Inflammatory macrophage treated with lipopolysaccharide for 4 hours (primary cell): ENCODE data around the gene TRAPPC8.
"Not testable (repeated sequence)": the region's sequence is repeated elsewhere in the genome, so short reads cannot be mapped to it uniquely, and the experiment has no call there.

Source experiments
- DNase-seq: peaks from one replicate; pipeline ENCODE4 v3.0.0-alpha.2; 2020

TRAPPC8 gene

GRCh38 chr18:31941010-31941809, 1.7 kb downstream of the TRAPPC8 start:
- DNase-seq: no peak

GRCh38 chr18:31934773-31935172, 8.2 kb downstream of the TRAPPC8 start:
- DNase-seq: not testable (repeated sequence)

- no peak for DNase-seq
Observed at GRCh38 chr18:31931886-31932240, 11.1 kb downstream of the TRAPPC8 start.

GRCh38 chr18:31931163-31931885, 11.6 kb downstream of the TRAPPC8 start:
- no peak for DNase-seq

GRCh38 chr18:31929273-31929672, 13.7 kb downstream of the TRAPPC8 start:
- DNase-seq: no peak

- DNase-seq: not testable (repeated sequence)
Observed at GRCh38 chr18:31926988-31927387, 15.9 kb downstream of the TRAPPC8 start.

DNA sequence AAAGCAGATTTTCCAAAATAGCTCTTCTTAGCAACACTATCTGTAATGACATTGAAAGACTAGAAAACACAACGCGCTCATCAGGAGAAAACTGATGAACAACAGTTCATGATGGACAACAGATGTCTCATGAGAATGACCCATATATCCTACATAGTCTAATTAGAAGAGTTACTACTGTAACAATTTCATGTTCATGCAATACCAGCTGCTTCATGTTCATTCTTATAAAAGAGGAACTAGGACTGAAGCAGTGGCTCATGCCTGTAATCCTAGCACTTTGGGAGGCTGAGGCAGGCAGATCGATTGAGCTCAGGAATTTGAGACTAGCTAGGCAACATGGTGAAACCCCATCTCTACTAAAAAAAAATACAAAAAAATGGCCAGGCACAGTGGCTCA, 22.7 kb downstream of the TRAPPC8 start:
- peak; percentile 57 for DNase-seq

DNA sequence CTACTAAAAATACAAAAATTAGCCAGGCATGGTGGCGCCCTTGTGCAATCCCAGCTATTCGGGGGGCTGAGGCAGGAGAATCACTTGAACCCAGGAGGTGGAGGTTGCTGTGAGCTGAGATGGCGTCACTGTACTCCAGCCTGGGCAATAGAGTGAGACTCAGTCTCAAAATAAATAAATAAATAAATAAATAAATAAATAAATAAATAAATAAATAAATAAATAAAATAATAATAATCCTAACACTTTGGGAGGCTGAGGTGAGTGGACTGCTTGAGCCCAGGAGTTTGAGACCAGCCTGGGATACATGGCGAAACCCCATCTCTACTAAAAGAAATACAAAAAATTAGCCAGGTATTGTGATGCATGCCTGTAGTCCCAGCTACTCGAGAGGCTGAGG, 23.6 kb downstream of the TRAPPC8 start:
- DNase-seq: not testable (repeated sequence)

DNA sequence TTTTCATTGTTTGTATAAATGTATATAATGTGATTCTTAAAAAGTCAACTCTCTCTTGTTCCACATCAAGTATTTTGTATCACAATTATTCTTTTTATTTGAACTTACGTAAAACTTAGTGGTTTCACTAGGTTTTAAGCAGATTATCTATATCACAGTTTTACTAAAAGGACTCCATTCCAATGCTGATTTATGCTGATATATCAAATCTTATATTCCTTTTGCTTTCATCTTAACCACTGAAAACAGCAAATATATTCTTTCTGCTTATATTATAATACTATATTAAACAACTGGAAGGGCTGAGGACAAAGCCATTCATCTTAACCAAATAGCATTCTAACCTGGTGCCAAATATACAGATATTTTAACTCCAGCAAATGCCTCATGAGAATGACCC, 24.2 kb downstream of the TRAPPC8 start:
- DNase-seq: no peak

DNA sequence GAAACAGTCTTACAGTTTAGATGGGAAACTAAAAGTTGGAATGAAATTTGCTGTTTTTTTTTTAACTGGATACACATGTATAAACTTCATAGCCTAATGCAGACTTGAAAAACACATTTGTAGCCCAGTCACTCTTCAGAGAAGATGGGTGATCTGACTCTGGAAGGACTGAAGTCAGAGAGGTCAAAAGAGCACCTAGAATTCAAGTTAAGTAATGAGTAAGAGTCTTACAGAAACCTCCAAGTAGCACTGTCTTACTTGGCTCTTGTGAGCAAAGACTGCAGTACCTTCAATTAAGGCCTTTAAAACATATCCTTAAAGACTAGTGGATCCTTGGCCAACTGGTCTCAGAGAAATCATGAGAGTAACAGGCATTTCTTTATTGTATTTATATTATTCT, 41.9 kb downstream of the TRAPPC8 start:
- no peak for DNase-seq

- DNase-seq: not testable (repeated sequence)
Observed at GRCh38 chr18:31899771-31900170, 43.2 kb downstream of the TRAPPC8 start.

GRCh38 chr18:31892936-31893335, 50.0 kb downstream of the TRAPPC8 start:
- no peak for DNase-seq

GRCh38 chr18:31891566-31891965, 51.4 kb downstream of the TRAPPC8 start:
- no peak for DNase-seq

DNA sequence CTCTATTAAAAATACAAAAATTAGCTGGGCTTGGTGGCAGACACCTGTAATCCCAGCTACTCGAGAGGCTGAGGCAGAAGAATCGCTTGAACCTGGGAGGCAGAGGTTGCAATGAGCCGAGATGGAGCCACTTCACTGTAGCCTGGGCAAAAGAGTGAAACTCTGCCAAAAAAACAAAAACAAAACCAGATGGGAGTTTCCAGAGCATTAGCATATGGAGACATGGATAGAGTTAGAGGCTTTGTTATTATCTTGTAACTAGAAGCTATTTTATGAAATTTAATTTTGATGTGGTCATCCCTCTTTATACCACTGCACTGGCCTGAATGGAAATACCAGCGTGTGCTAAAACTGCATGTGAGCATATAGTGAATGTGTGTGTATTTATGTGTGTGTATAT, 58.9 kb downstream of the TRAPPC8 start:
- no peak for DNase-seq

DNA sequence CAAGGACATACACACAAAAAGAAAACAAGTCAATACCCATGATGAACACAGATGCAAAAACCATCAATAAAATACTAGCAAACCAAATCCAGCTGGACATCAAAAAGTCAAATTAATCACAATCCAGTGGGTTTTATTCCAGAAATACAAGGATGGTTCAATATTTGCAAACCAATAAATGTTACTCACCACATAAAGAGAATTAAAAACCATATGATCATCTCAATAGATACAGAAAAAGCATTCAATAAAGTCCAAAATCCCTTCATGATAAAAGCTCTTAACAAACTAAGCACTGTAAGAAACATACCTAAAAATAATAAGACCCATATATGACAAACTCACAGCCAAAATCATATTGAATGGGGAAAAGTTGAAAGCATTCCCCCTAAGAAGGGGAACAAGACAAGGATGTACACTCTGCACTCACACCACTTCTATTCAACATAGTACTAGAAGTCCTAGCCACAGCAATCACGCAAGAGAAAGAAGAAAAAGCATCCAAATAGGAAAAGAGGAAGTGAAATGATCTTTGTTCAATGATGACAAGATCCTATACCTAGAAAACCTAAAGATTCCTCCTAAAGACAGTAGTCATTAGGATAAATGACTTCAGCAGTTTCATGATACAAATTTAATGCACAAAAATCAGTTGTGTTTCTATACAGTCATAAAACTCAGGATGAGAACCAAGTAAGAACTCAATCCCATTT, 62.6 kb downstream of the TRAPPC8 start:
- DNase-seq: peak; percentile 6

DNA sequence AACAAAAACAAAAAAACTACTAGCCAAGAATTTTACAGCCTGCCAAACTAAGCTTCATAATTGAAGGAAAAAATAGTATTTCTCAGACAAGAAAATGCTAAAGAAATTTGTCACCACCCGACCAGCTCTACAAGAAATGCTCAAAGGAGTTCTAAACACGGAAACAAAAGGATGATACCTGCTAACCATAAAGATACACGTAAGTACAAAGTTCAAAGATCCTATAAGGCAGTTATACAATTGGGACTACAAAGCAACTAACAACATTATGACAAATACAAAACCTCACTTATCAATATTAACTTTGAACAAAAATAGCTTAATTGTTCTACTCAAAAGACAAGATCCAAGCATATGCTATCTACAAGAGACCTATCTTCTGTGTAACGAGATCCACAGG, 64.6 kb downstream of the TRAPPC8 start:
- no peak for DNase-seq

DNA sequence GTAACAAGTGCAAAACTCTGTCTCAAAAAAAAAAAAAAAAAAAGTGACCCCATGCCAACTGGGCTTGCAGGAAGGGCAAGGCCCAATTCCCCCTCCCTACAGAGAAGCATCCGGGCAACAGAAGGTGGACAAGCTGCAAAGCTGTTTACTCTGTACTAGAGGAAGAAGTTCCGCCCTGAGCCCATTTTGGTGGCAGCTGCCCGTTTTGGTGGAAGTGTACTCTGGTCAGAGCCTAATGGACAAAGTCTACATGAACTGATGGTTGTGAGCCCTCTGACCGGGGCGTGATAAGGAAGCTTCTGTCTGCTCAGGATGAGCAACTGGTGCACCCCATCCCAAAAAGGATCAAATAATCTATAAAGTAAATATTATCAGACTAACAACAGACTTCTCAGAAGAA, 65.0 kb downstream of the TRAPPC8 start:
- no peak for DNase-seq

DNA sequence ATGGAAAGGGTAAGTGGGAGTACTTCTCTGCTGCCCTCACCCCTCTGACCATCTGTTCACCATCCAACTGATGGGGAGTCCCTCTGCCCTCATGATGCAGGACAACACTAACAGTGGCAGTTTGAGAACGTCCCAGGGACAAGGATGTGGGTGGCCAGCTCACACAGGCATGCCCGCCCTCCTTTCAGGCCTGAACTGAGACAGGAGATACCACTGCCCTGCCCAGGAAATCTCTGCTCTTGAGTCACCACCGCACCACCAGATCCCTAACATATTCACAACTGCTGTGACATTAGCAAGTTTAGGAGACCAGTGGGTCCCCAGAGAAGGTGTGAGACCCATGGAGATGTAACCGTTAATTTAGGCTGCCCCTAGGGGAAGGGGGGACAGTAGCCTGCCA, 66.2 kb downstream of the TRAPPC8 start:
- DNase-seq: no peak

DNA sequence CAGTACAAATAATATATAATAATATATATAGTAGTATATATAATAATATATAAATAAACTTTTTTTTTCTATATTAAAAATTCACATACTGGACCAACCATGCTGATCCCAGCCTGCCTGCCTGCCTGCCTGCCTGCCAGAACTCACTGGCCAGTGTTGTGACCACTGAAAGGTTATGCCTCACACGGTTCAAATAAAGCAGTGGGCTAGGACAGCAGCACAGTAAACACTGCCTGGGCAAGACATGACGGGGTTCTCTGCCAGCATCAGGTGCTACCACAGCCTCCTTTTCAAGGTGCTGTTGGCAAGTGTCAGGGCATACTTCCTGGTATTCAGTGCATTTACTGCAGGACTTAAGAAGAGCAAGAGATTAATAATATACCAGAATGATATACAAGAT, 67.6 kb downstream of the TRAPPC8 start:
- DNase-seq: no peak

DNA sequence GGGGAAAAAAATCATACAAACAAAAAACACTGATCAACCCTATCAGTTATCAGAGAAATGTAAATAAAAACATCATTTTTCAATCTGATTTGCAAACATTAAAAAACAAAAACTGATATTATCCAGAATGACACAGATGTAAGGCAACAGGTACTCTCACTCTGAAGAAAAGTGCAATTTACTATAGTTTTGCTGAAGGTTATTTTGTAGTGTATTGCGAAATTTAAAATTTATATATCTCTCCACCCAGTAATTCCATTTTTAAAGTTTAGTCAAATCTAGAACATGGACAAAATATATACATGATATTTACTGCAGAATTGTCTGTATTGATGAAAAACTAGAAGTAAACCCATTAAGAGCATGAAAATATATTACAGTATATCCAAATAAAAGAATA, 79.8 kb downstream of the TRAPPC8 start:
- no peak for DNase-seq

DNA sequence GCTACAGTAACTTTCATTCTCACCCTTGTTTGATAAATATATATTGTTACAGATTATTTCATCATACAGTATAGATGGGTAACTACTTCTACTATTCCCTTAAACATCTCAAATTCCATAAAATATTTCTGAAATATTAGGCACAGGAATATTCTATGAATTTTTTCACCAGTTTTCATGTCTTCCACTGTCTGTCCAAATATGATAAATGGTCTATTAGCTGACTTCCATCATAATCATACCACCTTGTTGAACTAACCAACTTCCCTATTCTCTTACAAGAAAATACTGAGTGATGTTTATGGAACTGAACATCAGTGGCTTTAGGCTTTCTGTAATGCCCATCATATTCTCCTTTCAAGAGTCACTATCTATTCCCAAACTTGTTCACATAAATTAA, 82.4 kb downstream of the TRAPPC8 start:
- DNase-seq: no peak

GRCh38 chr18:31857526-31858106, 85.3 kb downstream of the TRAPPC8 start:
- DNase-seq: no peak

DNA sequence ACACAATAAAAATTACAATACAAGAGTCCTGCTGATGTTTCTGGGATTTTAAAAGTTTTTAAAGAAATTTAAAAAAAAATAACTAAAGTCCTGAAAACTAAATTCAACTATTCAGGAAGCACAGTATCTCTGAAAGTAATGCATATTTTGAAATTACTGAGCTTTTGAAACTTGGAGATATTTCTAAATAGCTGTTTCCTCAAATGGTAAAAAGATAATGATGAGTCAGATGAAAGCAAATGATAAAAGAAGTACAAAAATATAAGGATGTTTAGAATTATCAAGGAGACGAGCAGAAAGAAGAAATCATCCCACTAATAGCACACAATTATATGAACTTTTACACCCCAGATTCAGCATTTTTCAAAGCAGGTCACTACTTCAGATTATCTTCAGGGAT, 92.1 kb downstream of the TRAPPC8 start:
- peak; percentile 60 for DNase-seq

GRCh38 chr18:31840499-31840898, 102.4 kb downstream of the TRAPPC8 start:
- DNase-seq: no peak
